Breast epithelium (tissue), 4 donors: Measurements from ENCODE around the gene APOL4. TPM values are rescaled to one million over a fixed set of nuclear protein-coding genes. Genes with fewer than 3 reads are reported as not detected.

ENCODE experiments used
- DNase-seq, 2 donors: peaks; one replicate each; pipeline ENCODE4 v3.0.0-alpha.2; 2019; ENCODE audit warnings: low spot score in 2 of 2
- H3K27ac ChIP-seq, 2 donors: fragments of 200-600 bp; sonication (generic) in 1 of 2; one replicate each; pipeline ENCODE4 v1.5.1; 2016 to 2019; ENCODE audit warnings: mild to moderate bottlenecking in 1 of 2
- H3K27me3 ChIP-seq, 2 donors: fragments of 200-600 bp; sonication (generic) in 1 of 2; one replicate each; pipeline versions ENCODE4 v1.5.1 to v1.6.0; 2017 to 2019; ENCODE audit warnings: control low read depth in 1 of 2, mild to moderate bottlenecking in 1 of 2
- H3K36me3 ChIP-seq: fragments of 200-600 bp; one replicate; pipeline ENCODE4 v1.5.1; 2019
- H3K4me1 ChIP-seq, 2 donors: fragments of 200-600 bp; sonication (generic); one replicate each; pipeline ENCODE4 v1.5.1; 2016 to 2019; ENCODE audit warnings: control low read depth in 1 of 2
- H3K4me3 ChIP-seq, 3 donors: fragments of 200-600 bp; sonication (generic); 1 replicate in 2 of 3; 2 replicates in 1 of 3; pipeline ENCODE4 v1.5.1; 2016 to 2019; ENCODE audit warnings: mild to moderate bottlenecking in 3 of 3, moderate library complexity in 2 of 3
- H3K9me3 ChIP-seq, 2 donors: fragments of 200-600 bp; sonication (generic) in 1 of 2; one replicate each; pipeline ENCODE4 v1.5.1; 2016 to 2019; ENCODE audit warnings: control low read depth in 1 of 2
- POLR2A ChIP-seq: fragments of 450-650 bp; IDR thresholded peaks from one replicate; pipeline ENCODE4 v1.6.1; 2016; ENCODE audit warnings: antibody characterized with exemption, mild to moderate bottlenecking, moderate library complexity
- POLR2AphosphoS5 ChIP-seq, 3 donors: sonication (generic); formaldehyde crosslinking; IDR thresholded peaks; one replicate each; pipeline ENCODE4 v1.6.1; 2017; ENCODE audit warnings: antibody characterized with exemption in 3 of 3
- intact Hi-C: fragments of 100-400 bp; cut with DNase I; formaldehyde crosslinking; loops from one replicate; pipeline ENCODE4 v1.15.1; 2023; ENCODE audit warnings: low total_unique reads
- total RNA-seq, 3 donors: library from RNA; depleted of rRNA; stranded (reverse); fragments of >200 nt; gene quantifications; one replicate each; pipeline ENCODE4 v1.1.0, GENCODE V29; 2016
- TF ChIP-seq, protein P1 (sequence below), 3 donors: fragments of 450-650 bp; IDR thresholded peaks; one replicate each; pipeline ENCODE4 v1.5.1; 2016 to 2017; ENCODE audit warnings: antibody characterized with exemption in 3 of 3, mild to moderate bottlenecking in 3 of 3, moderate library complexity in 3 of 3

Gene APOL4
- total RNA-seq, 3 donors from 2014 or later = 4.9 to 41.3 (median 15.0) TPM

DNA sequence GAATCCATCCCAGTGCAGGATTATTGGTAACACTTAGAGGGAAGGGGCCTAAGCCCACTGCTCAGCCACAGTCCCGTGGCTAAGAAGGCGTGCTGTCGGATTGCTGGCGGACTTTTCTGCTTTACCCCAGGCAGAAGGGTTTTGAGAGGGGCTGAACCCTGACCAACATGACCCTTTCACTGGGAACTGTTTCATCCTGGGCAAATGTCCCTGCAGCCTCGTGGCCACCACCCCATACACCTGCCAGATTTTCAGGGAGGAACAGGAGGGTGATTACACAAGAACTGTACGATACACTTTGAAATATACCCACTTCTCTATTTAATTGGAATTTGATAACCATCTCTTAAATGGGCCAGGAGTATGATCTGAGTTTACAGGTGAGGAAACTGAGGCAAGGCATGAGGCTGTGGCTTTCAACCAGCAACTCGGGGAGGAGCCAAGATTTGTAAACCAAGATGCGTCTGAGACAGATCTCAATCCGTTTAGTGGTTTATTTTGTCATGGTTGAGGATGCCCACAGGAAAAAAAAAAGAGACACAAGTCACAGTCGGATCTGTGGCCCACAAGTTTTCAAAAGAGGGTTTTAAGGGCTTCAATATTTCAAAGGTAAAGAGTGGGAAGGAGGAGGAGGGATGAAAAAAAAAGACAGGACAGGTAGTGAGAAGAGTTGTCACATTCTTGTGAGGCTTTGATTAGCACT lies 34.9 kb downstream of the APOL4 start:
- H3K36me3 ChIP-seq = no peaks in the 10 kb centered on the region
- TF ChIP-seq POLR2AphosphoS5 (IDR thresholded peaks at IDR 0.05) (no peak), POLR2A (no peak)
- TF ChIP-seq, protein P1, sequence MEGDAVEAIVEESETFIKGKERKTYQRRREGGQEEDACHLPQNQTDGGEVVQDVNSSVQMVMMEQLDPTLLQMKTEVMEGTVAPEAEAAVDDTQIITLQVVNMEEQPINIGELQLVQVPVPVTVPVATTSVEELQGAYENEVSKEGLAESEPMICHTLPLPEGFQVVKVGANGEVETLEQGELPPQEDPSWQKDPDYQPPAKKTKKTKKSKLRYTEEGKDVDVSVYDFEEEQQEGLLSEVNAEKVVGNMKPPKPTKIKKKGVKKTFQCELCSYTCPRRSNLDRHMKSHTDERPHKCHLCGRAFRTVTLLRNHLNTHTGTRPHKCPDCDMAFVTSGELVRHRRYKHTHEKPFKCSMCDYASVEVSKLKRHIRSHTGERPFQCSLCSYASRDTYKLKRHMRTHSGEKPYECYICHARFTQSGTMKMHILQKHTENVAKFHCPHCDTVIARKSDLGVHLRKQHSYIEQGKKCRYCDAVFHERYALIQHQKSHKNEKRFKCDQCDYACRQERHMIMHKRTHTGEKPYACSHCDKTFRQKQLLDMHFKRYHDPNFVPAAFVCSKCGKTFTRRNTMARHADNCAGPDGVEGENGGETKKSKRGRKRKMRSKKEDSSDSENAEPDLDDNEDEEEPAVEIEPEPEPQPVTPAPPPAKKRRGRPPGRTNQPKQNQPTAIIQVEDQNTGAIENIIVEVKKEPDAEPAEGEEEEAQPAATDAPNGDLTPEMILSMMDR (IDR thresholded peaks at IDR 0.05) = no peak
- no peaks in the 10 kb centered on the region for H3K4me1 ChIP-seq
- no peak for DNase-seq
- H3K27ac ChIP-seq = no peak overlapping the region
- no peaks in the 10 kb centered on the region for H3K27me3 ChIP-seq
- intact Hi-C loops = loop anchor here (5.0 kb wide), 1 partner anchor 576 kb away; no protein-coding TSS in a partner anchor
- no peaks in the 10 kb centered on the region for H3K9me3 ChIP-seq
- no peak overlapping the region for H3K4me3 ChIP-seq

DNA sequence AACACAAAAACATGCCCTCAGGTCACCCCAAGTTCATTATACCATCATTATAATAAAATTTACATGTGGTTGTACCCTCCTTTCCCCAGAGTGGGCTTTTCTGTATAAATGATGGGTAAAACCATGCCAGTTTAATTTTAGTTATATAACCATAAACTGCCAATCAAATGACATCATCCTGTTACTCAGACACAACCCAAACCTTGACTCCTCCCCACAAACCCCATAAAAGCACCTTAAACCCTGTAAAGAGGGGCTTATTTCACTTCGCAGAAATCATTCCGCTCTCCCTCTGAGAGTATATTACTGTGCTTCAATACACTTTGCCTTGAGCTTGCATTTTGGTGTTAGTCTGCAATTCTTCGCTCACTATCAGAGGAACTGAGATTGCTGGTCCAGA lies 35.5 kb downstream of the APOL4 start:
- DNase-seq = no peak
- Histone ChIP-seq H3K4me1 (no peaks in the 10 kb centered on the region), H3K36me3 (no peaks in the 10 kb centered on the region), H3K4me3 (no peak overlapping the region), H3K27me3 (no peaks in the 10 kb centered on the region), H3K9me3 (no peaks in the 10 kb centered on the region), H3K27ac (no peak overlapping the region)
- intact Hi-C loops = loop anchor here (5.0 kb wide), 1 partner anchor 576 kb away; no protein-coding TSS in a partner anchor
- TF ChIP-seq, protein P1 (IDR thresholded peaks at IDR 0.05) = no peak
- TF ChIP-seq POLR2AphosphoS5 (IDR thresholded peaks at IDR 0.05) (no peak), POLR2A (no peak)

DNA sequence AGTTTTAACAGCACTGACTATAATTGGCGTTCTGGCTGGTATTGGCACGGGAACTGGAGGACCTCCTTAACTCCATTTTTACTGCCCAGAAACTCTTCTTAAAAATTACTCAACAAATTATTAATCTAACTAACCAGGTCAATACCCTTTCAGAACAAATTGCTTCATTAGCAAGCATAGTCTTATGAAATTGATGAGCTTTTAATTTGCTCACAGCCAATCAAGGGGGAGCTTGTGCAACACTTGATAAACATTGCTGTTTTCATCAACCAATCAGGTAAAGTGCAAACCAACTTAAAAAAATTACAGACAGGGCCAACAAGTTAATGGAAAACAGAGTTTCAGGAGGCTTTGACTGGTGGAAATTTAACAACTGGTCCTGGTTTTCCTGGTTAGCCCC lies 36.5 kb downstream of the APOL4 start:
- Histone ChIP-seq H3K36me3 (no peaks in the 10 kb centered on the region), H3K27me3 (no peaks in the 10 kb centered on the region), H3K4me1 (peaks cover 0 to 5% of the 10 kb centered on the region in 2 donors), H3K9me3 (no peaks in the 10 kb centered on the region), H3K27ac (no peak overlapping the region), H3K4me3 (no peak overlapping the region)
- no peak for DNase-seq
- TF ChIP-seq POLR2A = no peak
- TF ChIP-seq, protein P1 (IDR thresholded peaks at IDR 0.05) = no peak
- intact Hi-C loops = loop anchor here (5.0 kb wide), 1 partner anchor 577 kb away; no protein-coding TSS in a partner anchor

DNA sequence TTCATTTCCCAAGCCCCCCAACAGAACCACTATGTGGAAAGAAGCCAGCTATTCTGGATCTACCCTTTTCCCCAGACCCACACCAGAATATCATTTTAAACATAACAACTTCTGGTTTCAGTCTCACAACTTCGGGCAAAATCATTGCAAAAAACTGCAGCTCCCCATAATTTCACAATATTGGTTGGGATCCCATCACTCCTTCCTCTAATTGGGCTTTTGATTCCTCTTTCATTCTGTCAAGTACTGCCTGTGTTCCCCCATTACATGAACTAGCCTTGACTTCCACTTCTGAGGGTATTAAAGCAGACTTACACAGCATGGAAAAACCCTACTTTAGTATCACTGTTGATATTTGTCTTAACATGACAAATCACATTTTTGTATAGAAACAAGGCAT lies 37.0 kb downstream of the APOL4 start:
- no peaks in the 10 kb centered on the region for H3K9me3 ChIP-seq
- H3K4me1 ChIP-seq = peaks cover 0 to 5% of the 10 kb centered on the region in 2 donors
- TF ChIP-seq POLR2A (no peak), POLR2AphosphoS5 (IDR thresholded peaks at IDR 0.05) (no peak)
- TF ChIP-seq, protein P1 (IDR thresholded peaks at IDR 0.05) = no peak
- no peak overlapping the region for H3K27ac ChIP-seq
- H3K36me3 ChIP-seq = no peaks in the 10 kb centered on the region
- no peaks in the 10 kb centered on the region for H3K27me3 ChIP-seq
- intact Hi-C loops = loop anchor here (5.0 kb wide), 1 partner anchor 578 kb away; no protein-coding TSS in a partner anchor
- no peak overlapping the region for H3K4me3 ChIP-seq
- no peak for DNase-seq

DNA sequence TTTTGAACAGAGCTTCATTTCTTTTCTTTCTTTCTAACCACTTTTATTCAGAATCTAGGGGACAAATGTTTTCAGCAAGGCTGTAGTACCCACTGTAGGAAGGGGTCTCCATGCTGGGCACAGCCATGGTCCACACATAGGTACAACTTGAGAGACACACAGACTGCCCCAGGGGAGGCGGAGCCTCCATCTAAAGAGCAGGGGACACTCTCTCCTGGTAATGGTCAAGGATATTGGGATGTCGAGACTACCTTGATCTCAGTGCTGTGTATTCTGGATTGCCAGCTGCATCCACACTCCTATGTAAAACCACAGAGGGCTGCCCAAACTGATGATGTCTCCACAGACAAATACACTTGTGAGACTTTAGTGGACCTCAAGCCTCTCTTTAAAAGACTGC lies 38.1 kb downstream of the APOL4 start:
- Histone ChIP-seq H3K9me3 (no peaks in the 10 kb centered on the region), H3K4me3 (no peak overlapping the region), H3K27me3 (no peaks in the 10 kb centered on the region), H3K4me1 (peaks cover 0 to 5% of the 10 kb centered on the region in 2 donors), H3K36me3 (no peaks in the 10 kb centered on the region), H3K27ac (no peak overlapping the region)
- intact Hi-C loops = no loop called here
- DNase-seq = no peak
- TF ChIP-seq POLR2AphosphoS5 (IDR thresholded peaks at IDR 0.05) (no peak), POLR2A (no peak)
